T-helper 2 cell treated with Interferon-gamma antibody and Interleukin-4, amounts not matched to agents 100 ng/mL and 5 ng/mL, for 36 hours (primary cell): Measurements from ENCODE around the gene SCAPER. TPM values are rescaled to one million over a fixed set of nuclear protein-coding genes. Genes with fewer than 3 reads are reported as not detected.
"Not testable (repeated sequence)": the region's sequence is repeated elsewhere in the genome, so short reads cannot be mapped to it uniquely, and the experiment has no call there.

Source experiments
- intact Hi-C: fragments of 100-400 bp; cut with micrococcal nuclease; formaldehyde crosslinking; loops from one replicate; pipeline ENCODE4 v1.15.1; 2023
- total RNA-seq: library from RNA; stranded (reverse); gene quantifications from 2 replicates; pipeline ENCODE4 v1.2.3, GENCODE V29; 2022

The SCAPER gene
- total RNA-seq, 1 donor from 2014 or later, result 25.0 TPM

- intact Hi-C loops, result no loop called here
These were observed 471.2 kb downstream of the SCAPER start for GRCh38 chr15:76433798-76434400.

GRCh38 chr15:76433036-76433435, 472.1 kb downstream of the SCAPER start:
- intact Hi-C loops, result not testable (repeated sequence)

GRCh38 chr15:76432604-76433003, 472.5 kb downstream of the SCAPER start:
- intact Hi-C loops, result no loop called here

GRCh38 chr15:76431971-76432370, 473.2 kb downstream of the SCAPER start:
- intact Hi-C loops, result no loop called here

- intact Hi-C loops, result not testable (repeated sequence)
These were observed 474.4 kb downstream of the SCAPER start for GRCh38 chr15:76430711-76431110.

DNA sequence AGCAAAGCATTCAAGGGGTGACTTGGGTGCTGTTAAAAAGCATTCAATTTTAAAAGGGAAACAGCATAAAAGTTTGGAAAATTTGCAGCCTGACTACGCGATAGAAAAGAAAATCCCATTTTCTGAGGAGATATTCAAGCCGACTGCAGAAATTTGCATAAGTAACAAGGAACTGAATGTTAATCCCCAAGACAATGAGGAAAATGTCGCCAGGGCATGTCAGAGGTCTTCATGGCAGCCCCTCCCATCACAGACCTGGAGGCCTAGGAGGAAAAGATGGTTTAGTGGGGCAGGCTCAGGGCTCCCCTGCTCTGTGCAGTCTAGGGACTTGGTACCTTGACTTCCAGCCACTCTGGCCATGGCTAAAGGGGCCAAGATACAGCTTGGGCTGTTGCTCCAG, 475.5 kb downstream of the SCAPER start:
- intact Hi-C loops, result loop anchor here (10.0 kb wide), 1 partner anchor 65 kb away; no protein-coding TSS in a partner anchor

DNA sequence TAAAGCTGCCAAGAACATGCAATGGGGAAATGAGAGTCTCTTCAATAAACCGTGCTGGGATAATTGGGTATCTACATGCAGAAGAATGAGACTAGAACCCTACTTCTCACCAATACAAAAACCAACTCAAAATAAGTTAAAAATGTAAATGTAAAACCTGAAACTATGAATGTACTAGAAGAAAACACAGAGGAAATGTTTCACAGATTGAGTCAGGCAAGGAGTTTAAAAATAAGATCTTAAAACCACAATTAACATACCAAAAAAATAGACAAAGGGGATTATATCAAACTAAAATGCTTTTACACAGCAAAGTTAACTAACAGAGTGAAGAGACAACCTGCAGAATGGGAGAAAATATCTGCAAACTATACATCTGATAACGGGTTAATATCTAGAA, 478.2 kb downstream of the SCAPER start:
- intact Hi-C loops, result loop anchor here (10.0 kb wide), 1 partner anchor 62 kb away; no protein-coding TSS in a partner anchor

DNA sequence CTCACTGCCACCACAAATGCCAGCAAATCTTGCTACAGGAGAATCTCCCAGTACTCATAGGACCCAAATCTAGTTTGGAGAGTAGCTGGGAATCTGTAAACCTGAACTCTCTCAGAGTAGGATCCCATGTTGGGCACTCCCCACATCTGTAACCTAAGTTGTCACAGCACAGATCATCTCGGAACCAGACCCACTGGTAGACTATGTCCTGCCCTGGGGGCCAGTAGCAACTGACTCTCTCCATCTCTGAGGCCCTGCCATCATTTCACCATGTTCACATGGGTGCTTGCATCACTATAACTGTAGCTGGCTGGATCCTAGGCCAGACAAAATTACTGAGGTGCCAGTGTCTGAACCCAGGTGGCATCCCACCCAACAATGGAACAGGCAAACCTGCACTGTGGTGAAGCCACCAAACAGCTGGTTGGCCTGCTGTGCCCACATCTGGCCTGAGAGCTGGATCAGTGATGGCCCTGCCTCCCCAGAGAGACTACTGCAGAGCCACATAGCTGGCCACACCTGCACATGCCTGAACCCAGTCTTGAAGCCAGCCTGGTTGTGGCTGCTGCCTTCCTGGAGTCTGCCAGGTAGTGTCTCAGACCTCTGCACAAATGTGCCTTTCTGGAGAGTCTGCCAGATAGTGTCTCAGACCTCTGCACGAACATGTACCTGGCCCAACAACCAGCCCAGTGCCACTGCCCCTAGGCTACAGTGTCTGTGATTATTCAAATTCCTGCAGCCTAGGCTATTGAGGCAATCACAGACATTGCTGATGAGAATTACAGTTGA, 486.6 kb downstream of the SCAPER start:
- intact Hi-C loops, result no loop called here

DNA sequence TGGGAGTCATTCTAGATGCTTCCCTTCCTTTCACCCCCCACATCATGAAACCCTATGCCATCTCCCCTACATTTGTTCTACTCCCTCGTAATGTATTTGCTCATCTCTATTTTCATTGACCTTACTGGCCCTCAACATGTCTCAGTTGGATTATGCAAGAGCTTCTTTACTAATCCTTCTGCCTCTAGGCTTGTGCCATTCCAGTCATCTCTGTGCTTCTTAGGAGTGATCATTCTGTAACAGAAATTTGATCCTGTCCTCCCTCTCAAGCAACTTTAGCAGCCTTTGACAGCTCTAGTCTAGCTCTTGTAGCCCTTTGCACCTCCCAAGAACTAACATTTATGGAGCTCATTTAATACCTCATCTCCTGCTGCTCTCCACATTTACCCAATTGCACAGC, 503.9 kb downstream of the SCAPER start:
- intact Hi-C loops, result no loop called here

GRCh38 chr15:76398317-76399104, 506.6 kb downstream of the SCAPER start:
- intact Hi-C loops, result no loop called here

DNA sequence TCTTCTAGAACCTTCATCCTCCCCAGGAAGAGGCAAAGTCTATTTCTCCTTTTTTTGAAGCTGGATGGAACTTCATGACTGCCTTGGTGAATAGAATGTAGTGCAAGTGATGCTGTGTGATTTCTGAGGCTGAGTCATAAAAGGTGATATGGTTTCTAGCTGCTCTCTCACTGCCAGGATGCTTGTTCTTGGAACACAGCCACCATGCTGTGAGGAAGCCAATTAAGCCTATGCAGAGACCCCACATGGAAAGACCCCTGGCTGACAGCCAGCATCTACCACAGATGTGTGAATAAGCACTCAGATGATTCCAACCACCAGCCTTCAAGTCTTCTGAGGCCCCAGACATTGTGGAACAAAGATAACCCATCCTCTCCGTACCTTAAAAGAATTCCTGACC, 511.5 kb downstream of the SCAPER start:
- intact Hi-C loops, result no loop called here

GRCh38 chr15:76391847-76392246, 513.3 kb downstream of the SCAPER start:
- intact Hi-C loops, result no loop called here

DNA sequence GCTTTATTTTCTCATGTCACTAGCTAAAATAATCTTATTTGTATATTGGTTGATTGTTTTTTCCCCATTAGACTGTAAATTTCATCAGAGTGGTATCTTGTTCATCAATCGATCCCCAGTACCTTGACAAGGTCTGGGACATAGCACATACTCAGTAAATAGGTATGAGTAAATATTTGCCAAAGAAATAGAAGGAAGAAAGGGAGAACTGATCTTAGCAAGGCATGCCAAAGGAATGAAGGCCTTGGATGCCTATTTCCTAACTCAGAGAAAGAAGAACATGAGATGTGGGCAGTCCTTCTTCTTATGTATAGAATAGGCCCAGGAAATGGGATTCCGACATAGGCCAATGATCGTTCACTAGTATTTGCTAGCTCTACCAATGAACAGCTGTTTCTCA, 513.8 kb downstream of the SCAPER start:
- intact Hi-C loops, result no loop called here

- intact Hi-C loops, result no loop called here
These were observed 514.6 kb downstream of the SCAPER start for GRCh38 chr15:76390571-76390970.

- intact Hi-C loops, result no loop called here
These were observed 518.2 kb downstream of the SCAPER start for GRCh38 chr15:76386926-76387325.

- intact Hi-C loops, result no loop called here
These were observed 519.0 kb downstream of the SCAPER start for GRCh38 chr15:76386178-76386577.

- intact Hi-C loops, result no loop called here
These were observed 520.7 kb downstream of the SCAPER start for GRCh38 chr15:76384409-76384808.

GRCh38 chr15:76382987-76383728, 522.0 kb downstream of the SCAPER start:
- intact Hi-C loops, result no loop called here

- intact Hi-C loops, result no loop called here
These were observed 523.8 kb downstream of the SCAPER start for GRCh38 chr15:76381366-76381765.

DNA sequence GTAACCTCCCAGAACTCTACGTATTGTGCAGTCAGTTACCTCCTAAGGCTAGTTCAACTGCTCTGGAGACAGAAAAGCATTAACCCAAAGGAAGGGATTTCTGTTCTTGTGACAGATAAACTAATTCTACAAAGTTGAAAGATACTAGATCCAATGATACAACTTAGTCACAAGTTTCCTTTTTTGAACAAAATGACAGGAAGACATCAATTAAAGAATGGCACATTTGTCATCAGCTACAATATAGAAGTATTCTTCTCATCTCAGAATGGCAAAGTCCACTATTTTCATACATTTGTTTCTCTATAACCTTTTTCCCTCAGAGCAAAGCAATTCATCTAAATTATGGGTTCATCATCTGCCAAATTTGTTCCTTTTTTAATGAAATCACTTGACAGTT, 524.9 kb downstream of the SCAPER start:
- intact Hi-C loops, result no loop called here

GRCh38 chr15:76378691-76379090, 526.4 kb downstream of the SCAPER start:
- intact Hi-C loops, result no loop called here
